SK-N-SH treated with all-trans-retinoic acid at 6 μM for 48 hours (cell line): Measurements from ENCODE around the gene CGB5.
A peak's percentile ranks its signal among the peaks of the same experiment; 100 is the strongest.
"Not testable (repeated sequence)": the region's sequence is repeated elsewhere in the genome, so short reads cannot be mapped to it uniquely, and the experiment has no call there.

Source experiments
- ATAC-seq: fragments of 200-7000 bp; cut with Tn5 transposase; 3 replicates; pipeline ENCODE4 v1.9.1; 2020; ENCODE audit warnings: mild to moderate bottlenecking, moderate library complexity
- ARNTL ChIP-seq: fragments of 450-650 bp; formaldehyde crosslinking; IDR thresholded peaks from 2 replicates; pipeline ENCODE4 v1.5.0; 2020; ENCODE audit warnings: low read depth, mild to moderate bottlenecking, moderate library complexity, borderline replicate concordance
- BACH2 ChIP-seq: fragments of 250-450 bp; sonication (Bioruptor Pico); IDR thresholded peaks from 2 replicates; pipeline ENCODE4 v1.9.0; 2021; ENCODE audit warnings: mild to moderate bottlenecking, borderline replicate concordance
- CSDC2 ChIP-seq: fragments of 250-450 bp; sonication (Bioruptor Pico); IDR thresholded peaks from 2 replicates; pipeline ENCODE4 v1.5.0; 2020; ENCODE audit warnings: mild to moderate bottlenecking, moderate library complexity
- CSRNP3 ChIP-seq: fragments of 250-450 bp; sonication (Bioruptor Pico); IDR thresholded peaks from 2 replicates; pipeline ENCODE4 v1.5.1; 2021; ENCODE audit warnings: mild to moderate bottlenecking, moderate library complexity
- ESRRG ChIP-seq: fragments of 250-450 bp; sonication (Bioruptor Pico); IDR thresholded peaks from 2 replicates; pipeline ENCODE4 v1.6.1; 2021; ENCODE audit warnings: mild to moderate bottlenecking
- GLIS3 ChIP-seq: fragments of 250-450 bp; sonication (Bioruptor Pico); IDR thresholded peaks from 2 replicates; pipeline ENCODE4 v1.5.0; 2020; ENCODE audit warnings: mild to moderate bottlenecking, moderate library complexity
- ISL1 ChIP-seq: fragments of 250-450 bp; sonication (Bioruptor Pico); IDR thresholded peaks from 2 replicates; pipeline ENCODE4 v2.1.2; 2022; ENCODE audit warnings: mild to moderate bottlenecking, moderate library complexity
- OSR1 ChIP-seq: fragments of 250-450 bp; sonication (Bioruptor Pico); IDR thresholded peaks from 2 replicates; pipeline ENCODE4 v1.8.0; 2022; ENCODE audit warnings: moderate library complexity, mild to moderate bottlenecking, inconsistent platforms
- POU6F1 ChIP-seq: fragments of 250-450 bp; sonication (Bioruptor Pico); IDR thresholded peaks from 2 replicates; pipeline ENCODE4 v1.8.0; 2021; ENCODE audit warnings: low read depth, mild to moderate bottlenecking, moderate library complexity, borderline replicate concordance
- PPARA ChIP-seq: fragments of 250-450 bp; sonication (Bioruptor Pico); IDR thresholded peaks from 2 replicates; pipeline ENCODE4 v1.5.0; 2020; ENCODE audit warnings: mild to moderate bottlenecking, borderline replicate concordance
- RARB ChIP-seq: fragments of 250-450 bp; sonication (Bioruptor Pico); IDR thresholded peaks from 2 replicates; pipeline ENCODE4 v1.8.0; 2021; ENCODE audit warnings: mild to moderate bottlenecking, moderate library complexity
- TCF4 ChIP-seq: fragments of 250-450 bp; sonication (Bioruptor Pico); IDR thresholded peaks from 2 replicates; pipeline ENCODE4 v1.8.0; 2021; ENCODE audit warnings: mild to moderate bottlenecking, moderate library complexity, borderline replicate concordance
- TOX ChIP-seq: fragments of 250-450 bp; sonication (Bioruptor Pico); IDR thresholded peaks from 2 replicates; pipeline ENCODE4 v1.8.0; 2021; ENCODE audit warnings: mild to moderate bottlenecking, moderate library complexity, borderline replicate concordance
- ZC3H10 ChIP-seq: fragments of 250-450 bp; sonication (Bioruptor Pico); IDR thresholded peaks from 2 replicates; pipeline ENCODE4 v1.5.1; 2021; ENCODE audit warnings: mild to moderate bottlenecking, moderate library complexity
- ZFP3 ChIP-seq: fragments of 250-450 bp; sonication (Bioruptor Pico); IDR thresholded peaks from 2 replicates; pipeline ENCODE4 v1.5.0; 2020; ENCODE audit warnings: mild to moderate bottlenecking, moderate library complexity
- ZFP30 ChIP-seq: fragments of 450-650 bp; formaldehyde crosslinking; IDR thresholded peaks from 2 replicates; pipeline ENCODE4 v1.5.0; 2022; ENCODE audit warnings: mild to moderate bottlenecking, moderate library complexity
- ZNF565 ChIP-seq: fragments of 450-650 bp; formaldehyde crosslinking; conservative IDR thresholded peaks from 2 replicates; pipeline ENCODE4 v1.5.0; 2020; ENCODE audit warnings: low read depth, mild to moderate bottlenecking, moderate library complexity
- ZNF70 ChIP-seq: fragments of 450-650 bp; formaldehyde crosslinking; IDR thresholded peaks from 2 replicates; pipeline ENCODE4 v1.5.0; 2020; ENCODE audit warnings: mild to moderate bottlenecking, moderate library complexity
- ZNF8 ChIP-seq: fragments of 450-650 bp; formaldehyde crosslinking; IDR thresholded peaks from 2 replicates; pipeline ENCODE4 v1.5.0; 2020; ENCODE audit warnings: mild to moderate bottlenecking, moderate library complexity
- TF ChIP-seq, protein P1 (sequence below): fragments of 250-450 bp; sonication (Bioruptor Pico); IDR thresholded peaks from 2 replicates; pipeline ENCODE4 v1.5.1; 2020; ENCODE audit warnings: low read depth, mild to moderate bottlenecking, moderate library complexity

The CGB5 gene

GRCh38 chr19:49019242-49019932 lies 24.3 kb upstream of the CGB5 start:
- TF ChIP-seq ZNF565, result no peak
- TF ChIP-seq ZFP3 (CRISPR knock-in tag), result no peak
- no peak for TF ChIP-seq OSR1 (CRISPR knock-in tag)
- TF ChIP-seq ARNTL (CRISPR knock-in tag), result no peak
- no peak for TF ChIP-seq PPARA
- TF ChIP-seq GLIS3 (CRISPR knock-in tag), result no peak
- TF ChIP-seq, protein P1, sequence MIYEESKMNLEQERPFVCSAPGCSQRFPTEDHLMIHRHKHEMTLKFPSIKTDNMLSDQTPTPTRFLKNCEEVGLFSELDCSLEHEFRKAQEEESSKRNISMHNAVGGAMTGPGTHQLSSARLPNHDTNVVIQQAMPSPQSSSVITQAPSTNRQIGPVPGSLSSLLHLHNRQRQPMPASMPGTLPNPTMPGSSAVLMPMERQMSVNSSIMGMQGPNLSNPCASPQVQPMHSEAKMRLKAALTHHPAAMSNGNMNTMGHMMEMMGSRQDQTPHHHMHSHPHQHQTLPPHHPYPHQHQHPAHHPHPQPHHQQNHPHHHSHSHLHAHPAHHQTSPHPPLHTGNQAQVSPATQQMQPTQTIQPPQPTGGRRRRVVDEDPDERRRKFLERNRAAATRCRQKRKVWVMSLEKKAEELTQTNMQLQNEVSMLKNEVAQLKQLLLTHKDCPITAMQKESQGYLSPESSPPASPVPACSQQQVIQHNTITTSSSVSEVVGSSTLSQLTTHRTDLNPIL (CRISPR knock-in tag), result no peak
- no peak for TF ChIP-seq ZFP30 (CRISPR knock-in tag)
- TF ChIP-seq RARB, result no peak
- TF ChIP-seq CSRNP3 (CRISPR knock-in tag), result no peak
- no peak for TF ChIP-seq ISL1
- TF ChIP-seq TCF4 (CRISPR knock-in tag), result no peak
- TF ChIP-seq, all 23 proteins: peak for 0
- ATAC-seq, result peak; percentile 42

GRCh38 chr19:49020342-49020741 lies 23.3 kb upstream of the CGB5 start:
- no peak for ATAC-seq

DNA sequence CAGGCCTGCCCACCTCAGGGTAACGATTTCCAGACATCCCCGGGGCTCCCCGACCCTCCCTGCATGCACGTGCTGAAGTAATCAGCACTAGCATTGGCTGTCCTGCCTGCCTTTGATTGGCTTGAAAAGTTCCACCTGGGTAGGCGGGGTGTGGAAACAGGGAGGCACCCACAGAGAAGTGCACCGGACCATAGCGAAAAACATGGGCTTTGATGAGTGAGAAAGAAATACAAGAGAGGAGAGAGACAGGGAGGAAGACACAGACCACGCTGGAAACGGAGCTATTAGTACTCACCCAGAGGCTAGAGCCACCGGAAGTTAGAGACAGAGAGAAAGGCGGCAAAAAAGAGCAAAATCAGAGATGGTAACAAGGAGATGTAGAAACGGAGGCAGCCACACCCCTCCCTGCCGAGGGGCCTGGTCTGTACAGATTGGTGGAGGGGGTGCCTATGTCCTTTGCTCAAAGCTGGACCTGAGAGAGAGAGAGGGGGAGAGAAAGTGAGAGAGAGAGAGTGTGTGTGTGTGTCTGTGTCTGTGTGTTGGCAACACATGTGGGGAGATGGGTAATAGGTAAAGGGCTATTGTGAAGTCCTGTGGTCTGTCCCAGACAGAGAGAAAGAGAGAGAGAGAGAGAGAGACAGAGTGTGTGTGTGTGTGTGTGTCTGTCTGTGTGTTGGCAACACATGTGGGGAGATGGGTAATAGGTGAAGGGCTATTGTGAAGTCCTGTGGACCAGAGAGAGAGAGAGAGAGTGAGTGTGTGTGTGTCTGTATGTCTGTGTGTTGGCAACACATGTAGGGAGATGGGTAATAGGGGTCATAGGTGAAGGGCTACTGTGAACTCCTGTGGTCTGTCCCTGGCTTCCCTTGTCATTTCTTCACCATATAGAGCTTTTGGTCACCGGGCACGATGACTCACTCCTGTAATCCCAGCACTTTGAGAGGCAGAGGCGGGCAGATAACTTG lies 22.4 kb upstream of the CGB5 start:
- no peak for ATAC-seq
- TF ChIP-seq, protein P1 (CRISPR knock-in tag), result no peak
- TF ChIP-seq CSDC2, result no peak
- TF ChIP-seq PPARA, result no peak
- TF ChIP-seq ZFP3 (CRISPR knock-in tag), result no peak

More at GRCh38 chr19:49020342-49020741, 23.3 kb upstream of the CGB5 start:
- TF ChIP-seq GLIS3 (CRISPR knock-in tag) (no peak), OSR1 (CRISPR knock-in tag) (no peak), ZNF8 (CRISPR knock-in tag) (no peak), TCF4 (CRISPR knock-in tag) (no peak), ZFP30 (CRISPR knock-in tag) (no peak), CSDC2 (no peak), ARNTL (CRISPR knock-in tag) (no peak), ESRRG (CRISPR knock-in tag) (no peak), TOX (CRISPR knock-in tag) (no peak), RARB (no peak), ZC3H10 (CRISPR knock-in tag) (no peak), CSRNP3 (CRISPR knock-in tag) (no peak)
- TF ChIP-seq, all 23 proteins: peak for 0

DNA sequence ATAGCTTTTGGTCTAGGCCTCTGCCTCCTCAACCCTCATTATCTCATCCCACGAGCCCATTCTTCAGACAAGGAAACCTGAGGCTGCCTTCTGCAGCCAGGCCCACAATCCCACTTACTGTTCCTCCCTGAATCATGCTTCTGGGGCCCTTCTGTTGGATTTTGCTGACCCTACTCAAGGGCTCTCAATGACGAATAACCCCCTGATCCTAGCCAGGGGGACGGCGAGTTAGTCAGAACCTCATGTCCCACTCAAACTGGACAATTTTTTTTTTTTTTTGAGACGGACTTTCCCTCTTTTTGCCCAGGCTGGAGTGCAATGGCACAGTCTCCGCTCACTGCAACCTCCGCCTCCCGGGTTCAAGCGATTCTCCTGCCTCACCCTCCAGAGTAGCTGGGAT lies 21.5 kb upstream of the CGB5 start:
- TF ChIP-seq ZNF70 (CRISPR knock-in tag), result no peak
- no peak for TF ChIP-seq ZFP3 (CRISPR knock-in tag)
- TF ChIP-seq POU6F1 (CRISPR knock-in tag), result no peak
- no peak for TF ChIP-seq GLIS3 (CRISPR knock-in tag)
- no peak for TF ChIP-seq RARB
- no peak for TF ChIP-seq BACH2 (CRISPR knock-in tag)
- no peak for TF ChIP-seq ESRRG (CRISPR knock-in tag)
- no peak for ATAC-seq

DNA sequence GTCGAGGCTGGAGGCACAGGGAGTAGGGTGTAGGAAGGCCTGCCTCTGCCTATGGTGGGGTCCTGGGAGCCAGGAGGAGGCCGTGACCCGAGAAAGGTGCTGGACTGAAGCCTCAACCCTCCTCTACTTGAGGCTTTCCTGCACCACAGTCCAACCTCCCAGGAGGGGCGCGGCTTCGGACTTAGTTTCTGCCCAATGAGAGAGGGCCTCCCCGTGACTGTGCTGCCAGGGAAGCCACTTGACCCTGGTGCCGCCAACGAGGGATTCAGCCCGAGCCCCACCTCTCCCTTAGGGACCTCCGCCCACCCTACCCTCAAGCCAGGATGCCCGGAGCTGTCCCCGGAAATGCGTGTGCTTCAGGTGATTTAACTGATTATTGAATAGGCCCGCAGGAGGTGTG lies 19.4 kb upstream of the CGB5 start, which contains the start of gene CGB3:
CGB3 (minus strand) TSS at position 101 of the 400 bp plus-strand sequence. CDS start 362 bp downstream, outside the sequence.
- not testable (repeated sequence) for ATAC-seq
